HG02973 (cell line): Measurements from ENCODE around the gene RSPH10B.
A peak's percentile ranks its signal among the peaks of the same experiment; 100 is the strongest.
"Not testable (repeated sequence)": the region's sequence is repeated elsewhere in the genome, so short reads cannot be mapped to it uniquely, and the experiment has no call there.

Experiments used
- ATAC-seq: cut with Tn5 transposase; IDR thresholded peaks from one replicate; pipeline ENCODE4 v1.9.1; 2021; ENCODE audit warnings: moderate library complexity; ENCODE audit not compliant: unreplicated experiment

The RSPH10B gene

DNA sequence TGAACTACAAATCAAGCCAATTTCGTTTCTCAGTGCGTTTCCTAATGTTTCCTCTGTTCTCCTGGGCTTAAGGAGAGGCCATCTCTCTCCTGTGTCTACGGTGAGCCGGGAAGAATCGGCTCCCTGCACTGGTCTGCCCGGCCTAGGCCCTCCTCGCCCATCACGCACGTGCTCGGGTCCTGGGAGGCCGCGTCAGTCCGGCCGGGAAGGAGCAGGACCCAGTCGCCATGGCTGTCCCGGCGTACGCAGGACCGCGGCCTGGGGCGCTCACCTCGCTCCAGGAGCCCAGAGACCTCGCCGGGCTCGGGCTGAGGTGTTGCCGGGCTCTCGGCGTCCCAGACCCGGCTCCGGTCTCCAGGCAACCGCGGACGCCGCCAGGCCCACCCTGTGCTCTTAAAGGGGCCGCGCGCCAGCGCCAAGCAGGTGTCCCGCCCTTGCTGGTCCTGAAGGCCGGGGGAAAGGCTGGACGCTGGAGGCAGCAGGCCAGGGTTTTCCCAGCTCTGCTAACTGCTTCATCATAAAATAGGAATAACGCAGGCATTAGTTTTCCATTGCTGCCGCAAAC is at the start of gene RSPH10B:
Gene RSPH10B (minus strand): TSS at position 343 of the 565 bp plus-strand sequence. CDS start 3,573 bp downstream, outside the sequence.
- ATAC-seq = not testable (repeated sequence)

DNA sequence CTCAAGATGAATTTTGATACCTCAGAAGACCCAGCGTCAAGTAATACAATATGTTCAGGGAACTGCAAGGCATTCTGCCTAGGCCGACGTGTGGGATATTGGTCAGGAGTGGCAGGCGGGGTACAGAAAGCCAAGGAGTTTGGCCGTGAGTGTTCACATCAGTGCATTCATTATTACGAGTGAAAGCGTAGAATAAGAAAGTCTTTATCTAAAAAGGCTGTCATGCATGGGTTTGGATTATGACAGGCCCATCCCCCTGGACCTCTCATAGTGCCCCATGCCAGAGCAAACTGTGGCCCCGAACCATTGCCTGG is 46.1 kb upstream of the RSPH10B start:
- no peak for ATAC-seq

DNA sequence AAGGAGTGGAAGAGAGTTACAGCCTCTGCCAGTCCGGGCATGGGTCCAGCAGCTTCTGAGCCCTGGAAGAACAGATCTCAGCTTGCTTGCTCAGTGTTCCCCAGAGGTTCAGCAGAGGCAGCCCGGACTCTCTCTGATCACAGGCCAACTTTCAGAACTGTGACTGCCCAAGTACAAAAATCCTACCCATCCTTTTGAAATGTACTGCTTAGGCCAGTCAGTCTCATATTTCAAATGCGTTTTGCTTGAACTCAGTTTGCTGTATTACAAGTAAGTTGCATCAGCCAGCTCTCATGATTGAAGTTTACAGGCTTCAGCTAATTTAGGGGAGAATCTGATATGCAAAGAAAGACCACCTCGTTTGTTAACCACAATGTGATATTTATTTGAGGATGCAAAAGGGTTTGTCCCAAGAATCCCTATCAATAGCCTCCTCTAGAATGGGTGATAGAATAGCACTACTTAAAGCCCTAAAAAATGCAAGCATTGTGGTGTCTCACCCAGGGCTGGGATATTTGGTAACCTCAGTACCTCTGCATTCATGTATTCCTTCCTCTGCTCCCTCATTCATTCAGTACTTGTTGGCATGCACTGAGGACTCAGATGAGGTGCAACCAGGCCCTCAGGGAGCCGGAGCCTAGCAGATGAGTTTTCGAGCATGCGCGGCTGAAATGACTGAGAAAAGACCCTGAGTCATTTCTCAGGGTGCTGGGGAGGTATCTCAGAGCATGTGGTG is 45.6 kb upstream of the RSPH10B start:
- ATAC-seq = no peak

DNA sequence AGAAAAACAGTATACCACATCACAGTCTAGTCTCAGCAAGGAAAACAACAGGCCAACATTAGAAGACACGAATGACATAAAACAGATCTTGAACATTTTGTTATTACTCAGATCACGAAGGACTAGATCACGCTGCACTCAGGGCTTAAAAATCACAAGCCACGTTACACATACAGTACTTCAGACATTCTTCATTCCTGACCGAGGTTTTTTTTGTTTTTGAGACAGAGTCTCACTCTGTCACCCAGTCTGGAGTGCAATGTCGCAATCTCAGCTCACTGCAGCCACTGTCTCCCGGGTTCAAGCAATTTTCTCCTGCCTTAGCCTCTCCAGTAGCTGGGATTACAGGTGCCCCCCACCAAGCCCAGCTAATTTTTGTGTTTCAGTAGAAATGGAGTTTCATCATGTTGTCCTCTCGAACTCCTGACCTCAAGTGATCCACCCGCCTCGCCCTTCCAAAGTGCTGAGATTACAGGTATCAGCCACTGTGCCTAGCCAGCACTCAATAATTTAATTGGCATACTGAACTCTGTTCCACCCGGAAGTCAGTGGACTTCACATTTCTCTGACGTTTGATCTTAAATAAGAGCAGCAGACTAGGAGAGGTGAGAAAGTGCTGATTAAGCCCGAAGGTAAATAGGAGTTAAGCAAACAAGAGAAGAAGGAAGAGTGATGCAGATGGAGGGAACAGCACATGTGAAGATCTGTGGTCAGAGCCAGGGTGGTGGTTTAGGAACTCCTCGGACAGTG is 42.0 kb upstream of the RSPH10B start:
- no peak for ATAC-seq

DNA sequence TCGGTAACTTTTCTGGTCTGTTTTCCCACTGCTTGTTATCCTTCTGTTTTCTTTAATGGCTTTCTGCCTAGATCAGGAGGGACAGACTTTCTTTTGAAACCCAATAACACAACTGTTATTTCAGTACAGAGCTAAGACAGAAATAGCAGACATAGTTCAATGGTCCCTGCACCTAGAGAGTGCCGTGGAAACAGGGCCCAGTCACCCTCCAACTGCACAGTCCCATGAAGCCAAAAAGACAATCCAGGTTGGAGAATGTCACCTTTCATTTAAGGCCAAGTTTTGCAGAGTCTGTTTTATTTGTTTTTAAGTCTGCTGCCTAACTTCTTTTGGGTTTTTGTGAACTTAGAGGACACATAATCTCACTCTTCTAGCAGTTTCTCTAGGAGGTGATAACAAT is 41.1 kb upstream of the RSPH10B start:
- ATAC-seq = no peak

DNA sequence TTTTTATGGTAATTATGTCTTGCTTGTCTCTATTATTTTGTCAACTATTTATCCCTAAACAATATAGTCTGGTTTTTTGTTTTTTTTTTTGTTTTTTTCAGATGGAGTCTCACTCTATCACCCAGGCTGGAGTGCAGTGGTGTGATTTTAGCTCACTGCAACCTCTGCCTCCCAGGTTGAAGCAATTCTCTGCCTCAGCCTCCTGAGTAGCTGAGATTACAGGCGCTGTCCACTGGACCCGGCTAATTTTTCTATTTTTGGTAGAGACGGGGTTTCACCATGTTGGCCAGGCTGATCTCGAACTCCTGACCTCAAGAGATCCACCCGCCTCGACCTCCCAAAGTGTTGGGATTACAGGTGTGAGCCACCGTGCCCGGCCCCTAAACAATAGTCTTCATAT is 39.9 kb upstream of the RSPH10B start:
- ATAC-seq = not testable (repeated sequence)

DNA sequence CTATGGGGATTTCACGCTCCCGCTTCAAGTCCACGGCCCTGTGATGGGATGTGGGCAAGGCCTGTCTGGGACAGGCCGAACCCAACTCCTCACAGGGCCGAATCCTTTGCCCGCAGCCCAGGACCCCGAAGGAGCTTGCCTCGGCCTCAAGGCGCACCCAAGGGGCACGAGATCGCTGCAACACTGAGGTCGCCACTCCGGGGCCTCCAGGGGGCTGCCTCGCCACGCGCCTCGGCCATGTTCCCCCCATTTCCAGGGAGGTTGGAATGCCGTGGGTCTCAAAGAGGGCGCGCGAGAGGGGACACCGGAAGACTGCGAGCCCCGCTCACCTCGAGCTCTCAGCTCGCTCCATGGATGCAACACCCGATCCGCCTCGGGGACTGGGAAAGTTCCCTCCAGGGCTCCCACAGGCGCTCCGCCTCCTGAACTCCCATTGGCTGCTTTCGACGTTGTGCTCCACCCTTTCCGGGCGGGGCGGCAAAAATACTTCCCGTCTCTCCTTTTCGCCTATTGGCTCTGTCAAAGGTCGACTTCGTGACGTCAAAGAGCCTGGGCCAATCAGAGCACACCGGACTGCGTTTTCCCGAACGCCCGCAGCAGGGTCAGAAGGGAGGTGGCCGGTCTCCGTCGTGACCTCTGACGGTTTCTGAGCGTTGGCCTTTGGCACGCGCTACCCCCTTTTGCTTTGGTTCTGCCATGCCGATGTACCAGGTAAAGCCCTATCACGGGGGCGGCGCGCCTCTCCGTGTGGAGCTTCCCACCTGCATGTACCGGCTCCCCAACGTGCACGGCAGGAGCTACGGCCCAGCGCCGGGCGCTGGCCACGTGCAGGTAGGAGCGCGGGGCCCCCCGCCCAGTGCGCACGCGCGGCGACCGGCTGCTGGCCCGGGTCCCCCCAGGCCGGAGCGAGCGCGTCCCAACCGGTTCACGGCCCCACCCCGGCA is 38.5 kb upstream of the RSPH10B start, which contains the start of the genes AIMP2 and PMS2:
Gene AIMP2 (plus strand): TSS at position 605 of the 944 bp plus-strand sequence. CDS start 92 bp downstream, at position 697.
Gene PMS2 (minus strand): TSS at position 382 of the 944 bp plus-strand sequence. CDS start 30 bp downstream, at position 352.
- ATAC-seq = peak; percentile 93

DNA sequence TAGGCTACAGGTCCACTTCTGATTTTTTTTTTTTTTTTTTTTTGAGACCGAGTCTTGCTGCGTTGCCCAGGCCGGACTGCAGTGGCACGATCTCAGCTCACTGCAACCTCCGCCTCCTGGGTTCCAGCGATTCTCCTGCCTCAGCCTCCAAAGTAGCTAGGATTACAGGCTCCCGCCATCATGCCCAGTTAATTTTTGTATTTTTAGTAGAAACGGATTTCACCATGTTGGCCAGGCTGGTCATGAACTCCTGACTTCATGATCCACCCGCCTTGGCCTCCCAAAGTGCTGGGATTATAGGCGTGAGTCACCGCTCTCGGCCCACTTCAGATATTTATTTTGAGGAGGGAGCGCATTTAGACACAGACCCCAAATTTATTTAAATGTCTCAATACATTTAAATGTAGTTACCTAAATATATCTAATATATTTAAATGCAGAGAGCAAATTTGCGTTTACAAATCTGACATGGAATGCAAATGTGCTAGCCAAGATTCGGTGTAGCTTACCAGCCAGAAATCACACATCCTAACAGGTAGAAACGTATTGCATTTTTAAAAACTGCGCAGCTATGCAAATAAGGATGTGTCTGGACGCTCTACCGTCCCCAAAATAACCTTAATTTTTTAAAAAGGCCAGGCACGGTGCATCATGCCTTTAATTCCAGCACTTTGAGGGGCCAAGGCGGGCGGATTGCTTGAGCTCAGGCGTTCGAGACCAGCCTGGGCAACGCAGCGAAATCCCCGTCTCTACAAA is 37.5 kb upstream of the RSPH10B start:
- ATAC-seq = not testable (repeated sequence)

DNA sequence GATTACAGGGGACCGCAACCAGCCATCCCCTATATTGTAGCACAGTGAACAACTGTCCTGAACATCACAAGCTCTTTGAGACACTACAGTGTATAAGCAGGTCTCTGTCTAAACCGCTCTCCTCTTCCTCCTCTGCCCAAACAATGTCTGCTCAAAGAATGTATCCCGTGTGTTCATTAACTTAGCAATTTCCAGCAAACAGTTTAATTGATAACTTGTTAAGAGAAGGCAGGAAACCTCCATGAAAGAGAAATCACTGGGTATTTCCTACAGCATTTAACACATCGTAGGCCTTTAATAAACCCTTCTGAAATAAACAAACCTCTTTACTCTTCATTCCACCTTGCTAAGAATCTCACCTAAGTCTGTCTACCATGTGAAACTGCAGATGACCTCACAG is 36.9 kb upstream of the RSPH10B start:
- no peak for ATAC-seq

DNA sequence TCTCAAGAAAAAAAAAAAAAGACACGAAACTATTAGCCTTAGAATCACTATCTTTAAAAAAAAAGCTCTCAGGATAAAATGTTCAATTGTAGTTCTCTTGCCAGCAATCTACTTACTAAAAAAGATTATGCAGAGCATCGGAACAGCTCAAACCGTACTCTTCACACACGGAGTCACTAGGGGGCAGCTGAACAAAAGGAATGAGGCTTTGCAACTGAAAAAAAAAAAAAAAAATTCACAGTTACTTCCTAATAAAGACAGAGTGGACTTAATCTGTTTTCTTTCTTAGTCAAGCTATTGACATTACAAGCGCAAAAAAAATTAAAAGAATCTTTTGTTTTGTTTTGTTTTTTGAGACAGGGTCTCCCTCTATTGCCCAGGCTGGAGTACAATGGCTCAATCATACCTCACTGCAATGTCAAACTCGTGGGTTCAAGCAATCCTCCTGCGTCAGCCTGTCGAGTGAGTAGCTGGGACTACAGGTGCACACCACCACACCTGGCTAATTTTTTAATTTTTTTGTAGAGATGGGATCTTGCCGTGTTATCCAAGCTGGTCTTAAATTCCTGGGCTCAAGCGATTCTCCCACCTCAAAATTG is 26.8 kb upstream of the RSPH10B start:
- ATAC-seq = no peak

DNA sequence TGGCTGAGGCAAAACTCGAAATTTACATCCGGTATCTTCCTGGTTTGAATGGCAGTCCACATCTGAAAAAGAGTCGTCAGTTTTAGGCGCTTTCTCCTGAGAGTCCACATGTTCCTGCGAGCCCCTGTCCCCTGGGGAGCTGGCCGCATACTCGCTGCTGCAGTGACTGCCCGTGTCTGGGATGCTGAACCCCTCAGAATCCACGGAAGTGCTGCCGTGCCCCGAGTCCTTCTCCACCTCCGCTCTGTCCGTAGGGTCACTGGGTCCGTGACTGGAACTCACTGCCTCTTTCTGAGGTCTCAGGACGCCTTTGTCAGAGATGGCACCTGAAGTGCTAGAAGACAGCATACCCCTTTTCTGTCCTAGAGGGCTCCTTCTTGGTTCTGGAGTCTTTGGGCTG is 16.6 kb upstream of the RSPH10B start:
- ATAC-seq = not testable (repeated sequence)

DNA sequence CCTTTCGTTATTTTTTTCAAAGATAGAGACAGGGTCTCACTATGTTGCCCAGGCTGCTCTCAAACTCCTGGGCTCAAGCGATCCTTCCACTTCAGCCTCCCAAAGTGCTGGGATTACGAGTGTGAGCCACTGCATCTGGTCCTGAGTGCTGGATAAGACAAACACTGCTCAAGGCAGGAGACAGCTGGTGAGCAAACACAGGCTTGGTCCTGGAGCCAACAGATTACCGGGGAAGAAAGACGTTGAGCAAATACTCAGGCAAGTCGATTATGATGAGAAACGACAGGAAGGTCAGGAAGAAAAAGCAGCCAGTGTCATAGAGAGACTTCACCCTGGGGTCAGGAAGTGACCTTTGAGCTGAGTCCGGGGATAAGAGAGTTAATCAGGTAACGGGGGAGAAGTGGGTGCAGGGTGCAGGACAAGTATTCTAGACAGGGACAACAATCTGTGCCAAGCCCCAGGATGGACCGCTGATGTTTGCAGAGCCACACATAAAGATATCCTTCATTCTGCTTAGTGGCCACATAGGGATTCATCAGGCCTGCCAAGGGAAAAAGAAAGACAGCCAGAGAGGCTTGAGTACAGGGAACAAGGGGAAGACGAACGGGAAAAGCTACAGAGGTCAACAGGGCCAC is 9.3 kb upstream of the RSPH10B start:
- not testable (repeated sequence) for ATAC-seq

DNA sequence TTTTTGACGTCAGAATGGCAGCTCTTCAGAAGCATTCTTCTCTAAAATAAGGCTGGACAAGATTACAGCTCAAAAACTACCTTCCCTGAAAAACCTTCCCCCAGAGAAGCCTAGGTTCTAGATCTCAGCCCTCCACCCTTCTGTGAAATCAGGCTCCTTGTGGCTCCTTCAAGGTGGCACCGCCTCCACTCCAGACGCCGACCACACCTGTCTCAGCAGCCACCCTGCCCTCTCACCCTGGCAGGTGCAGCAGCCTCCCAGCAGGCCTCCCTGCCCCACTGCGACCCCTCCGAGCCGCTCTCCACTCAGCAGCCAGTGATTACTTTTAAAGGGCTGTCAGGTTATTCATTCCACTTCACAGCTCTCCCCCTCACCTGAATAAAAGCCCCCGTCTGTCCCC is 3.1 kb upstream of the RSPH10B start:
- not testable (repeated sequence) for ATAC-seq

DNA sequence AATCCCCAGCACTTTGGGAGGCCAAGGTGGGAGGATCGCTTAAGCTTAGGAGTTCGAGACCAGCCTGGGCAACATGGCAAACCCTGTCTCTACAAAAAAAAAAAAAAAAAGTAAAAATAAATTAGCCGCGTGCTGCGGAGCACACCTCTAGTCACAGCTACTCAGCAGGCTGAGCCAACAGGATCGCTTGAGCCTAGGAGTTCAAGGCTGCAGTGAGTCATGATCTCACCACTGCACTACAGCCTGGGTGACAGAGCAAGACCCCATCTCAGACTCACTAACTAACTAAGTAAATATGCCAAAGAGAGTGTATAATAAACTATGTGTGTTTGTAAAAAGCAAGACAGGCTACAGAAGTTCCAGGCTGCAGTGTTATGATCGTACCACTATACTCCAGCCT is 6.7 kb downstream of the RSPH10B start:
- not testable (repeated sequence) for ATAC-seq

DNA sequence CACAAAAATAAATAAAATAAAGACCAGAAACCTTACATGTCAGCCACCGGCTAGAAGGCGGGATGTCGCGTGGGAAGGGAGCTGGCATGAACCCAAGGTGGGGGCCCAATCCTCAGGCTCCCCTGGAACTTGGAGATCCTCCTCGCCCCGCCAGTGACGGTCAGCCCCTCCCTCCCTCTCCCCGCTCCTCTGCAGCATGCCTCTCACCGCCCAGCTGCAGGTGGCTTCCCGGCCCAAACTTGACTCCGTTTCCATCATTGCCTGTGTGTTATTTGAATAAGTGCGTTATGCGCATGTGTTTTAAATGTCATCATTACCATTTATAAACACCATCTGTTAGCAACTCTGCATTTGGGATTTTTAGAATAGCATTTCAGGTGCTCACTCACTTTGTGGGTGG is 7.3 kb downstream of the RSPH10B start:
- not testable (repeated sequence) for ATAC-seq

DNA sequence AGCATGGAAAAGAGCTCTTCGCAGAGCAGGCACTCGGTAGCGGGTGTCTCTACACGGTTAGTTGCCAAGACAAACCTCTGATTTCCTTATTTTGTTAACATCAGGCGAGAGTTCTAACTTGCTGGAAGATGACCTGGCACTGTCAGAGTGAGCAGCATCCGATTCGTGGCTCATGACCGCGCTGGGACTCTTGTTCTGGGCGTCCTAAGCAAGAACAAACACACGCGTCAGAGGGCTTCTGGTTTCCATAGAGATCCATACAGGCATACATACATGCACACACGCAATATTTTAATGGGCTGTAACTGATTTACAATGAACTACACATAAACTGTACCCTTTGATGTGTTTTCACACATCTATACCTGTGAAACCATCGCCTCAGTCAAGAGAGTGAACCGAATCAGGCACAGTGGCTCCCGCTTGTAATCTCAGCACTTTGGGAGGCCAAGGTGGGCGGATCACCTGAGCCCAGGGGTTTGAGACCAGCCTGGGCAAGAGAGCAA is 35.5 kb downstream of the RSPH10B start:
- ATAC-seq = not testable (repeated sequence)

DNA sequence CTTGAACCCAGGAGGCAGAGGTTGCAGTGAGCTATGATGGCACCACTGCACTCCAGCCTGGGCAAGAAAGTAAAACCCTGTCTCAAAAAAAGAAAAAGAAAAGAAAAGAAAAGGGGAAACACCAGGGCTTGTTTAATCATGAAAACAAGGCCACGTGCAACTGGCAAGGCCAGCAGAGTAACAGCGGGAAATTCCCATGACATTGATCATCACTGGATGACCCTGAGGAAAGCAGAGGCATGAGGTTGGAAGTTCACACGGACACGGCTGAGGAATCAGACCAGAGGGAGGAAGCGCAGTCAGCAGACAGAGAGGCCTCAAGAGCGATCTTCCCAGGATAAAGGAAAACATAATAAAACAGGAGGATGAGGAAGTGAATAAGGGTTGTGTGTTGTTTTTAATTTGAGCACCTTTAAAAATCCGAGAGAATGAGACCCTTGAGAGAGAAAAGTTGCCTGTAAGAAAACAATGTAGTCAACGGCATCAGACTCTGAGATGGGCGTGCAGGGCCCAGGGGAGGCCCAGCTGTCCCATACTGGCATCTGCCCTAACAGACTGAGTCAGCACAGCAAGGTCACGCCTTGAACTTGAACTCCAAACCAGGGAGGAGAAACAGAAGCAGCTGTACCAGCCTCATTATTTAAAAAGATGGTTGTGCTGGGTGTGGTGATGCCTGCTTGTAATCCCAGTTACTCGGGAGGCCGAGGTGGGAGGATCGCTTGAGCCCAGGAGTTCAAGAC is 38.4 kb downstream of the RSPH10B start:
- ATAC-seq = not testable (repeated sequence)

DNA sequence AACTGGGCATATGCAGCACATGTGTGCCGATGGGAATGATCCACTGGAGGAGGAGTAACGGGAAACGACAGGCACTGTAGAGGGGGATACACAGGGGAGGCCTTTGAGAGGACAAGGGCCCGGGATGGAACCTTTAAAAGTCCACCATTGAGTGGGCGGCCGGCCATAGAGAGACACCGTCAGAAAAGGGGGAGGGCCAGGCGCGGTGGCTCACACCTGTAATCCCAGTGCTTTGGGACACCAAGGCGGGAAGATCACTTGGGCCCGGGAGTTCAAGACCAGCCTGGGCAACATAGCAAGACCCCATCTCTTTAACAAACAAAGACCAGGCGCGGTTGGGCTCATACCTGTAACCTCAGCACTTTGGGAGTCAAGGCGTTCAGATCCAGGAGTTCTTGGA is 39.2 kb downstream of the RSPH10B start:
- not testable (repeated sequence) for ATAC-seq
